Measurements from ENCODE around the gene ASAP3.

DNA sequence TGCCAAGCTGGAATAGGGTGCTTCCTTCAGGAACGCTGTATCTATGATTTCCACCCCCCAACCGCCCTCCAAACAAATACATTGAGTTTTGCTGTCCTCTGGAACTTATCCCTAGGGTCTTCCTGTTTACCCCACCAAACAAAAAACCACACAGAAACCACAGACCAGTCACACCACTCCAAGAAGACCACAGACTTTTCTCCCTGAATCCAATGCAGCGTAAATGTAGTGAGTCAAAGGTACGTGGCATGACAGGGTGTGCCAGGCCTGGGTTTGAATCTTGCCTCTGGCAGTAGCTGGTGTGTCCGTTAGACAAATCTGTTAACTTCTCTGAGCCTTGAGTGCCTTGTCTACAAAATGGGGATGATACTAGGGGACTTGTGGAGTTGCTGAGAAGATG lies 27.8 kb downstream of the ASAP3 start:
- no peak for TF ChIP-seq ZFP3 (CRISPR knock-in tag; IDR thresholded peaks at IDR 0.05)
- no peak for TF ChIP-seq CSRNP3 (CRISPR knock-in tag; IDR thresholded peaks at IDR 0.05)
- no peak for TF ChIP-seq PATZ1 (CRISPR knock-in tag; IDR thresholded peaks at IDR 0.05; ENCODE audit: borderline replicate concordance)
